GM23338 (cell line): ENCODE measurements around the gene PTPN9. TPM values are rescaled to one million over a fixed set of nuclear protein-coding genes. Genes with fewer than 3 reads are reported as not detected.

ENCODE experiments used
- ATAC-seq: fragments of 200-7000 bp; cut with Tn5 transposase; 3 replicates; pipeline ENCODE4 v1.9.1; 2020
- DNase-seq: peaks from one replicate; pipeline ENCODE4 v3.0.0-alpha.2; 2015; ENCODE audit warnings: low spot score
- H2AFZ ChIP-seq: fragments of 200-600 bp; sonication (generic); 2 replicates; pipeline ENCODE4 v1.8.0; 2016; ENCODE audit warnings: antibody characterized with exemption, mild to moderate bottlenecking, moderate library complexity
- H3F3A ChIP-seq: fragments of 200-600 bp; sonication (generic); replicated peaks from 2 replicates; pipeline ENCODE4 v1.8.0; 2017; ENCODE audit warnings: antibody characterized with exemption, mixed run types, low read depth
- H3K27ac ChIP-seq: fragments of 200-600 bp; sonication (generic); 2 replicates; pipeline ENCODE4 v1.6.1; 2016; ENCODE audit warnings: low read depth
- H3K27me3 ChIP-seq: fragments of 200-600 bp; sonication (generic); 2 replicates; pipeline ENCODE4 v1.8.0; 2016; ENCODE audit warnings: mild to moderate bottlenecking, mixed run types, moderate library complexity; ENCODE audit not compliant: insufficient read depth
- H3K36me3 ChIP-seq: fragments of 200-600 bp; sonication (generic); 2 replicates; pipeline ENCODE4 v1.8.0; 2016; ENCODE audit warnings: mild to moderate bottlenecking; ENCODE audit not compliant: insufficient read depth
- H3K4me1 ChIP-seq: fragments of 200-600 bp; sonication (generic); 2 replicates; pipeline ENCODE4 v1.8.0; 2016; ENCODE audit warnings: mild to moderate bottlenecking, moderate library complexity; ENCODE audit not compliant: insufficient read depth
- H3K4me2 ChIP-seq: fragments of 200-600 bp; sonication (generic); 2 replicates; pipeline ENCODE4 v1.7.1; 2017; ENCODE audit warnings: mixed run types
- H3K4me3 ChIP-seq: fragments of 200-600 bp; sonication (generic); 2 replicates; pipeline ENCODE4 v1.6.1; 2016; ENCODE audit warnings: mixed run types
- H3K79me2 ChIP-seq: fragments of 200-600 bp; sonication (generic); replicated peaks from 2 replicates; pipeline ENCODE4 v1.8.0; 2017; ENCODE audit warnings: mild to moderate bottlenecking; ENCODE audit not compliant: insufficient read depth
- H3K9me2 ChIP-seq: fragments of 200-600 bp; sonication (generic); 2 replicates; pipeline ENCODE4 v1.8.0; 2017; ENCODE audit not compliant: insufficient read depth
- H4K20me1 ChIP-seq: fragments of 200-600 bp; sonication (generic); replicated peaks from 2 replicates; pipeline ENCODE4 v1.8.0; 2017; ENCODE audit warnings: mild to moderate bottlenecking; ENCODE audit not compliant: insufficient read depth
- H3K27ac Mint-ChIP-seq: 2 replicates; pipeline ENCODE4 v1.8.0; 2020; ENCODE audit warnings: inconsistent platforms, mild to moderate bottlenecking, moderate library complexity, mixed read lengths
- H3K27me3 Mint-ChIP-seq: 3 replicates; pipeline ENCODE4 v1.8.0; 2022; ENCODE audit warnings: low read depth, mild to moderate bottlenecking, moderate library complexity, mixed read lengths, inconsistent platforms; ENCODE audit not compliant: insufficient read depth, poor library complexity
- H3K36me3 Mint-ChIP-seq: 3 replicates; pipeline ENCODE4 v1.8.0; 2021; ENCODE audit warnings: low read depth, mild to moderate bottlenecking, inconsistent platforms, moderate library complexity, mixed read lengths
- H3K4me1 Mint-ChIP-seq: 3 replicates; pipeline ENCODE4 v1.8.0; 2020; ENCODE audit warnings: mild to moderate bottlenecking, inconsistent platforms, mixed read lengths
- H3K4me3 Mint-ChIP-seq: 3 replicates; pipeline ENCODE4 v1.8.0; 2021; ENCODE audit warnings: moderate library complexity, mild to moderate bottlenecking, inconsistent platforms, mixed read lengths
- H3K9me3 Mint-ChIP-seq: 3 replicates; pipeline ENCODE4 v1.8.0; 2020; ENCODE audit warnings: moderate library complexity, mild to moderate bottlenecking, inconsistent platforms, mixed read lengths
- ETS1 ChIP-seq: IDR thresholded peaks from 2 replicates; pipeline ENCODE4 v1.6.1; 2016; ENCODE audit warnings: antibody characterized with exemption
- EZH2phosphoT487 ChIP-seq: fragments of 200-600 bp; sonication (generic); IDR thresholded peaks from one replicate; pipeline ENCODE4 v1.8.1; 2018; ENCODE audit warnings: antibody characterized with exemption; ENCODE audit not compliant: unreplicated experiment
- JUNB ChIP-seq: IDR thresholded peaks from one replicate; pipeline ENCODE4 v1.6.1; 2016; ENCODE audit warnings: antibody characterized with exemption; ENCODE audit not compliant: unreplicated experiment
- NANOG ChIP-seq: IDR thresholded peaks from 2 replicates; pipeline ENCODE4 v1.6.1; 2016; ENCODE audit warnings: antibody characterized with exemption, borderline replicate concordance
- STAT1 ChIP-seq: IDR thresholded peaks from one replicate; pipeline ENCODE4 v1.6.1; 2016; ENCODE audit warnings: antibody characterized with exemption; ENCODE audit not compliant: unreplicated experiment
- ZNF331 ChIP-seq: fragments of 250-450 bp; sonication (Bioruptor Pico); IDR thresholded peaks from 2 replicates; pipeline ENCODE4 v1.5.0; 2020; ENCODE audit warnings: low read depth, mild to moderate bottlenecking, moderate library complexity
- ZNF462 ChIP-seq: fragments of 250-450 bp; sonication (Bioruptor Pico); IDR thresholded peaks from 2 replicates; pipeline ENCODE4 v1.5.0; 2020; ENCODE audit warnings: mild to moderate bottlenecking, moderate library complexity
- polyA plus RNA-seq: library from polyadenylated mRNA; unstranded; fragments of >200 nt; fragmentation: Nextera tagmentation; extraction: Ambion mirVana; gene quantifications from 2 replicates; pipeline ENCODE4 v1.2.1, GENCODE V29; 2016
- total RNA-seq: library from RNA; depleted of rRNA; stranded (reverse); fragments of >200 nt; shearing (Covaris generic); gene quantifications from 2 replicates; pipeline ENCODE4 v1.2.3, GENCODE V29; 2014
- TF ChIP-seq, protein P1 (sequence below): IDR thresholded peaks from one replicate; pipeline ENCODE4 v1.6.1; 2018; ENCODE audit warnings: antibody characterized with exemption; ENCODE audit not compliant: unreplicated experiment

The PTPN9 gene
- total and polyA plus RNA-seq, 2 experiments from 2014 or later = 12.1 to 32.7 TPM

- TF ChIP-seq, protein P1, sequence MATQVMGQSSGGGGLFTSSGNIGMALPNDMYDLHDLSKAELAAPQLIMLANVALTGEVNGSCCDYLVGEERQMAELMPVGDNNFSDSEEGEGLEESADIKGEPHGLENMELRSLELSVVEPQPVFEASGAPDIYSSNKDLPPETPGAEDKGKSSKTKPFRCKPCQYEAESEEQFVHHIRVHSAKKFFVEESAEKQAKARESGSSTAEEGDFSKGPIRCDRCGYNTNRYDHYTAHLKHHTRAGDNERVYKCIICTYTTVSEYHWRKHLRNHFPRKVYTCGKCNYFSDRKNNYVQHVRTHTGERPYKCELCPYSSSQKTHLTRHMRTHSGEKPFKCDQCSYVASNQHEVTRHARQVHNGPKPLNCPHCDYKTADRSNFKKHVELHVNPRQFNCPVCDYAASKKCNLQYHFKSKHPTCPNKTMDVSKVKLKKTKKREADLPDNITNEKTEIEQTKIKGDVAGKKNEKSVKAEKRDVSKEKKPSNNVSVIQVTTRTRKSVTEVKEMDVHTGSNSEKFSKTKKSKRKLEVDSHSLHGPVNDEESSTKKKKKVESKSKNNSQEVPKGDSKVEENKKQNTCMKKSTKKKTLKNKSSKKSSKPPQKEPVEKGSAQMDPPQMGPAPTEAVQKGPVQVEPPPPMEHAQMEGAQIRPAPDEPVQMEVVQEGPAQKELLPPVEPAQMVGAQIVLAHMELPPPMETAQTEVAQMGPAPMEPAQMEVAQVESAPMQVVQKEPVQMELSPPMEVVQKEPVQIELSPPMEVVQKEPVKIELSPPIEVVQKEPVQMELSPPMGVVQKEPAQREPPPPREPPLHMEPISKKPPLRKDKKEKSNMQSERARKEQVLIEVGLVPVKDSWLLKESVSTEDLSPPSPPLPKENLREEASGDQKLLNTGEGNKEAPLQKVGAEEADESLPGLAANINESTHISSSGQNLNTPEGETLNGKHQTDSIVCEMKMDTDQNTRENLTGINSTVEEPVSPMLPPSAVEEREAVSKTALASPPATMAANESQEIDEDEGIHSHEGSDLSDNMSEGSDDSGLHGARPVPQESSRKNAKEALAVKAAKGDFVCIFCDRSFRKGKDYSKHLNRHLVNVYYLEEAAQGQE = no peak
- TF ChIP-seq ZNF331 = no peak
Observed at GRCh38 chr15:75584121-75584520, 5.0 kb upstream of the PTPN9 start (continued).

GRCh38 chr15:75583701-75584100 is 4.6 kb upstream of the PTPN9 start:
- Histone ChIP-seq H3F3A (peaks cover 6% of the 10 kb centered on the region; the same call in 1 of the 2 replicates), H3K4me1 (peaks cover 16% of the 10 kb centered on the region; the same call in 1 of the 2 replicates), H3K27me3 (no peaks in the 10 kb centered on the region), H3K4me3 (no peak overlapping the region), H3K9me2 (no peaks in the 10 kb centered on the region), H3K36me3 (no peaks in the 10 kb centered on the region), H3K4me2 (no peak overlapping the region), H3K27ac (no peak overlapping the region), H2AFZ (no peak overlapping the region), H3K79me2 (no peaks in the 10 kb centered on the region), H4K20me1 (no peaks in the 10 kb centered on the region)
- TF ChIP-seq ZNF462 (CRISPR knock-in tag) (no peak), STAT1 (no peak), NANOG (no peak), JUNB (no peak), EZH2phosphoT487 (no peak), ZNF331 (no peak), ETS1 (no peak)
- TF ChIP-seq, protein P1 = no peak
- no peak overlapping the region for H3K27ac Mint-ChIP-seq
- peaks cover 15% of the 10 kb centered on the region for H3K4me1 Mint-ChIP-seq
- no peak for ATAC-seq
- no peak for DNase-seq
- H3K27me3 Mint-ChIP-seq = peaks cover 12% of the 10 kb centered on the region
- peaks cover 7% of the 10 kb centered on the region; the same call in 2 of the 3 replicates for H3K36me3 Mint-ChIP-seq
- H3K9me3 Mint-ChIP-seq = no peaks in the 10 kb centered on the region
- no peak overlapping the region for H3K4me3 Mint-ChIP-seq
